ENCODE results near the gene SH2D4B.

- TF ChIP-seq POLR2A (IDR thresholded peaks at IDR 0.05; ENCODE audit: borderline replicate concordance, extremely low read depth, insufficient read depth, insufficient read length): no peak
- TF ChIP-seq EZH2phosphoT487 (IDR thresholded peaks at IDR 0.05; ENCODE audit: borderline replicate concordance): no peak
- no peak for TF ChIP-seq ZNF274 (IDR thresholded peaks at IDR 0.05; ENCODE audit: low read depth, low read length)
- TF ChIP-seq, protein P1, sequence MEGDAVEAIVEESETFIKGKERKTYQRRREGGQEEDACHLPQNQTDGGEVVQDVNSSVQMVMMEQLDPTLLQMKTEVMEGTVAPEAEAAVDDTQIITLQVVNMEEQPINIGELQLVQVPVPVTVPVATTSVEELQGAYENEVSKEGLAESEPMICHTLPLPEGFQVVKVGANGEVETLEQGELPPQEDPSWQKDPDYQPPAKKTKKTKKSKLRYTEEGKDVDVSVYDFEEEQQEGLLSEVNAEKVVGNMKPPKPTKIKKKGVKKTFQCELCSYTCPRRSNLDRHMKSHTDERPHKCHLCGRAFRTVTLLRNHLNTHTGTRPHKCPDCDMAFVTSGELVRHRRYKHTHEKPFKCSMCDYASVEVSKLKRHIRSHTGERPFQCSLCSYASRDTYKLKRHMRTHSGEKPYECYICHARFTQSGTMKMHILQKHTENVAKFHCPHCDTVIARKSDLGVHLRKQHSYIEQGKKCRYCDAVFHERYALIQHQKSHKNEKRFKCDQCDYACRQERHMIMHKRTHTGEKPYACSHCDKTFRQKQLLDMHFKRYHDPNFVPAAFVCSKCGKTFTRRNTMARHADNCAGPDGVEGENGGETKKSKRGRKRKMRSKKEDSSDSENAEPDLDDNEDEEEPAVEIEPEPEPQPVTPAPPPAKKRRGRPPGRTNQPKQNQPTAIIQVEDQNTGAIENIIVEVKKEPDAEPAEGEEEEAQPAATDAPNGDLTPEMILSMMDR (IDR thresholded peaks at IDR 0.05 in 2 of 3, conservative IDR thresholded peaks at IDR 0.05 in 1 of 3; ENCODE audit: borderline replicate concordance in 1 of 3, insufficient read depth in 1 of 3, low read depth in 2 of 3, low read length in 2 of 3): no peak
- no peak for TF ChIP-seq REST (IDR thresholded peaks at IDR 0.05; ENCODE audit: low read depth)
- no peak for TF ChIP-seq TCF7L2 (IDR thresholded peaks at IDR 0.05; ENCODE audit: borderline replicate concordance, extremely low read depth, insufficient read depth, insufficient read length)
- TF ChIP-seq RAD21 (IDR thresholded peaks at IDR 0.05; ENCODE audit: low read depth): no peak
- TF ChIP-seq JUND (IDR thresholded peaks at IDR 0.05): no peak
- TF ChIP-seq FOSL1 (IDR thresholded peaks at IDR 0.05; ENCODE audit: low read depth): no peak
- TF ChIP-seq SIN3A (IDR thresholded peaks at IDR 0.05; ENCODE audit: low read depth): no peak
Observed at GRCh38 chr10:80518143-80518806, 19.4 kb upstream of the SH2D4B start.
